Islet precursor cell (in vitro differentiated cells): ENCODE data around the gene ELAVL3.

Experiments used
- DNase-seq: peaks from one replicate; pipeline ENCODE4 v3.0.0-alpha.2; 2018

The ELAVL3 gene

DNA sequence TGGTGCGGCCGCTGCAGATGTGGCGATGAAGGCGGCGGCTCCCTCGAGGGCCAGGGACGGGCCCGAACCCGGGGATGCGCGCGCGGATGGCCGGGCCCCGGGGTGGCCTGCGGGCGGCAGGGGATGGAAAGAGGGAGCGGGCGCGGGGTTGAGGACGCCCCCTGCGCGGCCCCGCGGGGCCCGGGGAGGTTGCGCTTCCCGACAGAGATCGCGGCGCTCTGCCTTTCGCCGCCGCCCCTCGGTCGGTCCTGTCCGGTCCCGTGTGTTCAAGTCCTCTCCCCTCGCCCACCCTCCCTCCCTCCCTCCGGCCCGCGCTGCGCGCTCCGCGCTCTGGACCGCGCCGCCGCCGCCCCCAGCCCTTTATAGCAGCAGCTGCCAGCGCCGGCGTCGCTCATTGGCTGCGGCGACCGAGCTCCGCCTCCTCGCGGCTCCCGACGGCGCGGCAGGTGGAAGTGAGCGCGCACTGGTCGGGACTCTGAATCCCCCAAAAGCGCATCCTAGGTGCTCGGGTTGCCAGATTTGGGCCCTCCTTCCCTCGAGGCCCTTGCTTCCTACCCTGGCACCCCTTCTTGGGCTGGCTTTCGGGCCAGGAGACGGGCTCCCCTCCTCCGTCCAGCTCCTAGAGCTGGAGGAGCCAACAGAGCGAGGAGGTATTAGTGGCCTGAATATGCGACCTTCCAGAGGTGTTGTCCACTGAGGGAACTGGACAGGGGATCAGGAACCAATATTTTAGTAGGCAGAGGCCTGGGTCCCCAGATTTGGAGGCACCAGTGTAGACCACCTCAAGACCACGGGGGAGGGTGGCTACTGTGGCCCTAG lies at the start of gene ELAVL3:
TSS of gene ELAVL3 (minus strand) at position 332 of the 819 bp plus-strand sequence. CDS start 438 bp downstream, outside the sequence.
- no peak for DNase-seq

- peak; percentile 93 for DNase-seq
Observed at GRCh38 chr19:11530432-11530831, 49.6 kb upstream of the ELAVL3 start.

DNA sequence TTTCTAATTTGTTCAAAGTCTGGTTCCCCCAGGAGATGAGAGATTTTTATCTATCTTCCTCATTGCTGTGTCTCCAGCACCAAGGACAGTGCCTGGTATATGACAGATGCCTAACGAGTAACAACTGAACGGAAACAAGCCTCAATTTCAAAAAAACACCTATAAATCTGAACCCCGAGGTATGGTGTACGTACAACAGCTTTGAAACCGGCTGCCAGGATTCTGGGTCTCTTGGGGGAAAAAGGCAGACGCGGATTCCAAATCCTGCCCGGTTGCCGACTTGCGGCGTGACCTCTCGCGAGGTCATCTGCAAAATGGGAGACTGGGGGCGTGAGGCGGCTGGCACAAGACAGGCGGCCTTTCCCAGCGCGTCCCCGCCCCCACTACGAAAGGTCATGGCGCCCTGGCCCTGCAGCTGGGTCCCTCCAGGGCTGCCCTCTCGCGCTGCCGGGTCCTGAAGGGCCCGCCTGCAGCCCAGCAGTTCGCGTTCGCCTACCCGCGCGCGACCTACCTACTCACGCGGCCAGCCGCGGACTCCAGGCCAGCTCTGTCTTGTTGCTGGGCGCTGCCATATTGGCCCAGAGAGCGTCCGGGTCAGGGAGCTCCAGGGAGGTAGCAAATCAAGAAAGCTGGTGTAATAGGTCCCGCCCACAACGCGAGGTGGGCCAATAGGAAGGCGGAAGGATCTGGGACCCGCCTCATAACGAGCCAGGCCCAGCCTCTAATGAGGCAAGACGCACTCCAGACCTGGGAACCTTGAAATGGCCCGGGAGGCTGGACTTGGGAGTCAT lies 47.9 kb upstream of the ELAVL3 start, which contains the start of gene ECSIT:
TSS of gene ECSIT (minus strand) at position 584 of the 791 bp plus-strand sequence. CDS start 9,964 bp downstream, outside the sequence.
- DNase-seq = peak; percentile 100

DNA sequence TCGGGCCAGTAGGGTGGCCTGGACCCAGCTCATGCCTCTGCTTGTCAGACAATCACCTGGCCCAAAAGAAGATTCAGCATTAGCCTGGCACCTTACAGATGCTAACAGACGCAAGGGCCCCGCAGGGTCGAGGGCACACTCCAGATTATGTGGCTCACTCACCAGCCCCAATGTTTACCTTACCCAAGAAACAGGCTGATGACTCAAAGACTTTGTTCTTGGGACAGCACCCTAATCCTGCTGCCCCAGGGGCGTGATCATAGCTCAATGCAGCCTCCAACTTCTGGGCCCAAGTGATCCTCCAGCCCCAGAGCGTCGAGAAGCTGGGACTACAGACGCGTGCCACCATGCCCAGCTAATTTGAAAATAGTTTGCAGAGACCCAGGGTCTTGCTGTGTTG lies 38.3 kb upstream of the ELAVL3 start:
- no peak for DNase-seq

DNA sequence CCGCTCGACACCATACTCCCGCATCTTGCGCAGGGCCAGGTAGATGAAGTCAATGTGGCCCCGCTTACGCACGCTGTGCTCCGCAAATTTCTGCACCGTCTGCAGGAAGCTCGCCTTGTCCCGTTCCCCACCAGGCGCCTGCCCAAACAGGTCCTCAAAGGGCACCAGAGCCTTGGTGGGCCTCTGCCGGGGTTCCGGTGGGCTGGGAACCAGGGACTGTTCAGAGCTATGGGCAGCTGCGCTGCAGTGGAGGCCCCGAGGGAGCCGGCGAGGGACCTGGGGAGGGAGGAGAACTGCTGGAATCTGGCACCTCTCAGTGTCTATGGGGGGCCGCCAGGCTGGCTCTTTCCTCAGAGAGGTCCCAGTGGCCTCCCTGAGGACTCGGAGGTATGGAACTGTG lies 33.1 kb upstream of the ELAVL3 start:
- DNase-seq = no peak

DNA sequence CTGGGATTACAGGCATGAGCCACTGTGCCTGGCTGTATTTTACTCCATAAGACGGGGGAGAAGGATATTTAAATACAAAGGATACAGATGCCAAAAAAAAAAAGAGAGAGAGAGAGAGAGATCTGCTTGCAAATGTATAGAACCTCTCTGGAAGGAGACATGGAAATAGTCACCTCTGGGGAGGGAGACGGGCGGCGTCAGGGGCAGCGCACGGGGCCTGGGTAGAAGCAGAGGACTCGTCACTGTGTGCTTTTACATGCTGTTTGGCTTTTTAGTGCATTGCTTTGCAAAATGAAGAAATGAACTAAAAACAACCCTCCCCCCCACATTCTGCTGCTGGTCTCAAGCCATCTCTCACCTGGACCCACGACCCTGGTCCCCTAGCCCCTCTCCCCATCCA lies 29.6 kb upstream of the ELAVL3 start:
- DNase-seq = no peak

DNA sequence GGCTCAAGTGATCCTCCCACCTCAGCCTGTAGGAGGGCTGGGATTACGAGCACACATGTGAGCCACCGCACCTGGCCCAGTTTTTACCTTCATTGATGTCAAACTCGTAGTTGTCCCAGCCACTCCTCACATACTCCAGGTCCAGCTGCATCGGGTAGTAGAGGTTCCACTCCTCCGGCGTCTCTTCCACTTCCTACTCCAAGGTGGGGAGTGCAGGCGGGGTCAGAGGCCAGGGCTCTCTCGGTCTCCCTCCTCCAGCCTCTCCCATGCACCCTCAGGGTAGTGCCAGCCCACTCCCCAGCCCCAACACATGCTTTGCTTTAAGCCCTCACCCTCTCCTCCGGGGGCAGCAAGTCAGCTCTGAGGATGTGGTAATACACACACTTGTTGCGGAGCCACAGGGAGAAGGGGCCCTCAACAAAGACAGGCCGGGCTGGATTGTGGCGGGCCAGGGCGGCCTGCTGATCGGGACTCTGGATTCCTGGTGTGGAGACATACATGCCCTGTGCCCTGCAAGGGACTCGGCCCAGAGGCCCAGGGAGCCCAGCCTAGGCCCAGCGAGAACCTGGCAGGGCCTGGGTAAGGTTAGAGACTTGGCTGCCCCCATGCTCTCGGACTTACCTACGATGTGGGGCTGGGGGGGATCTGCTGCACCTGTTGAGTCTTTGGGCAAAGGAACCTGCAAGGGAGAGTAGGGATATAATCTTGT lies 26.7 kb upstream of the ELAVL3 start:
- no peak for DNase-seq

DNA sequence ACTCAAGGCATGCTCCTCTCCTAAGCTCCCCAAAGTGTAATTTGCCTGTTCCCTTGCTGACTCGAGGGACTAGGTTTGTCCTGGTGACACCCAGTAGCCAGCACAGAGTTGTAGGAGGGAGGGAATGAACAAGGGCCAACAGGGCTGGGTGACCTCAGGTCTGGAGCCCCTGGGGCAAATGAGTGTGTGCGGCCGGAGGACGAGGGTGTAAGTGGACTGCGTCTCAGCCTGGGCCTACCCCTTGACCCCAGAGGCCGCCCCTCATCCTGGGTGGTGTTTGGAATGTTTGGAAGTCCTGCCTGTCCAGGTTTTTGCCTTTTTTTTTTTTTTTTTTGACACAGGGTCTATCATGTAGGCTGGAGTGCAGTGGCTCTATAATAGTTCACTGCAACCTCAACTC lies 26.1 kb upstream of the ELAVL3 start:
- peak; percentile 66 for DNase-seq

- DNase-seq = no peak
Observed at GRCh38 chr19:11506101-11506555, 25.3 kb upstream of the ELAVL3 start.

DNA sequence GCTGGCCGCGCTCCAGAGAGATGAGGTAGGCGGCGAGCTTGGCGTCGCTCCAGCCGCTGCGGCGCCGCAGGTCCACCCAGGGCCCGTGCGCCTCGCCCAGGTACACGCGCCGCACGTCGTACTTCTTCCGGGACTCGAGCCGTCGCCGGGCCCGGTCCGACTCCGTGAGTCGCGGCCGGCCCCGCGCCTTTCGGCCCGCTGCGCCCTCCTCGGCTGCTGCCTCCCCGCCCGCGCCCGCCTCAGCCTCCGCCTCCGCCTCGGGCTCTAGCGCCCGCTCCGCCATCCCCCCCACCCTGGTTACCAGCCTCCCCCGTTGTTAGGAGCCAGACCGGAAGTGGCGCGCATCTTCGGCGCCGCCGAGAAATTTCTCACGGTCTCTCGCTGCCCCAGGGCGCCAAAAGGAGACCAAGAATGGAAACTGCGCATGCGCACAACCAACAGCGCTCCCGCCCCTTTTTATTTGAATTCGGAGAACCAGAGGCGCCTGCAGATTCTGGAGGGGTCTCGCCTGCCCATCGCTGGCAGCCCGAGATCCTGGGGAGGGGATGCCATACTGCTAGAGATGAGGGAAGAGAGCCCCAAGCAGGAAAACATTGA lies 24.8 kb upstream of the ELAVL3 start, which contains the start of gene ZNF653:
TSS of gene ZNF653 (minus strand) at position 336 of the 597 bp plus-strand sequence. CDS start at position 283, 53 bp downstream.
- DNase-seq = peak; percentile 94

DNA sequence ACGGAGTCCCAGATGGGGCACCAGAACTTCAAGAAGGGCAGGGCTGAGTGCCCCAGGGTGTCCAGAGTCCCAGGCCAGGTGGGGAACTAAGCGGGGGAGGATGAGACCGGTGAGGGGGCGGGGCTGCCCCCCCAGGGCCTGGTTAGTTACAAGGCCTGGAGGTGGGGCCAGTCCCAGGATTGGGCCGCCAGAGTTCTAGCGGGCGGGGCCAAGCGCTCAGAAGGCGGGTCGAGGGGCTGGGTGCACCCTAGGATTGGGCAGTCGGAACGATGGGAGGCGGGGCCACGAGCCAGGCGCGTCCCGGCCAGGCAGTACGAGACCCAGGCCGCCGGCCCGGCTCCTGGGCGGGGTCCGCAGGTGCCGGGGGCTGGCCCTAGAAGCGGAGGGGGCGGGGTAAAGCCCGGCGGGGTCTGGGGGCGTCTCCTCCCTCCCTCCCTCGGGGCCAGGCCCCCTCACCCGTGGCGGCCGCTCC lies 24.2 kb upstream of the ELAVL3 start:
- DNase-seq = peak; percentile 99

DNA sequence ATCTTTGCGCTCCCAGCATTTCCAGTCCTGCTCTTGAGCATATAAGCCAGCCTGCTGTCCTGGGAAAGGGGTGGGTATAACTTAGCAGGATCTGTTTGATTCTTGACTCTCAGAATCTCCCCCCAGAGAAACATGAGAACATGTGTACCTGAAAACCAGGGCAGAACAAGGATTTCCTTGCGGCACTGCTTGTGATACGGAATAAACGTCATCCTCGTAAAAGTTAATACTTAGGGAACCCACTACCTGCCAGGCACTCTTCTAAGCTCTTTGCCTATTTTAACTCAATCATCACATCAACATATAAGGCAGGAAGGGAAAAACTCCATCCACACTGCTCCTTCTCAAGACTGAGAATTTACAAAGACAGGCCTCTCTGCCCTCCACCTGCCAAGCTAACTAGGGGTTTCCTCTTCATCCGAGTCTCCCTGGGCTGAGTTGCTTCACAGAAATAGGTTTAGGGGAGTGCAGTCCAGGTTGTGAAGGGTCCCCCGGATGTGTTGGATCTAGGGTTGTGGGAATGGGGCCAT lies 23.7 kb upstream of the ELAVL3 start:
- no peak for DNase-seq

DNA sequence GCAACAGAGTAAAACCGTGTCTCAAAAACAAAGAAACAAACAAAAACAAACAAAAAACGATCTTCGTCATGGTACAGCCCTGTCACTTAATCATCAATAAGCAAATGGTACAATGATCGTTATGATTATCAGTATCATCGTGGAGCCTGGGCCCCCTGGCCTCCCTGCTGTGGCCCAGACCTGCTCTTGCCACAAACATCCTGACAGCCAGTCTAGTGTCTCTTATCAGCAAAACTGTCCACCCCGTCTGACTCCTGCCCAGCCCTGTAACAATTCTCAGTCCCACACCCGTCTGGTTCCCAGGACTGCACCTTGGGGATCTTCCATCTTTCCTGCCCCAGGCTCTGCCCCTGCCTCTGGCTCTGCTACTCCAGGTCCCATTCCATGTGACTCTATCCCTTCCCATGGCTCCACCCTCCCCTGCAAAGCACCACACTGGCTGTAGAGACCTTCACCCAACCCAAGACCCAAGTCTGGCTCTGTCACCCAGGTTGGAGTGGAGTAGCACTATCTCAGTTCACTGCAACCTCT lies 19.1 kb upstream of the ELAVL3 start:
- DNase-seq = peak; percentile 82

GRCh38 chr19:11499220-11499726 lies 18.4 kb upstream of the ELAVL3 start:
- DNase-seq = no peak

- peak; percentile 94 for DNase-seq
Observed at GRCh38 chr19:11496391-11497163, 15.7 kb upstream of the ELAVL3 start.

- no peak for DNase-seq
Observed at GRCh38 chr19:11495885-11496284, 15.0 kb upstream of the ELAVL3 start.

- DNase-seq = no peak
Observed at GRCh38 chr19:11495481-11495880, 14.6 kb upstream of the ELAVL3 start.

DNA sequence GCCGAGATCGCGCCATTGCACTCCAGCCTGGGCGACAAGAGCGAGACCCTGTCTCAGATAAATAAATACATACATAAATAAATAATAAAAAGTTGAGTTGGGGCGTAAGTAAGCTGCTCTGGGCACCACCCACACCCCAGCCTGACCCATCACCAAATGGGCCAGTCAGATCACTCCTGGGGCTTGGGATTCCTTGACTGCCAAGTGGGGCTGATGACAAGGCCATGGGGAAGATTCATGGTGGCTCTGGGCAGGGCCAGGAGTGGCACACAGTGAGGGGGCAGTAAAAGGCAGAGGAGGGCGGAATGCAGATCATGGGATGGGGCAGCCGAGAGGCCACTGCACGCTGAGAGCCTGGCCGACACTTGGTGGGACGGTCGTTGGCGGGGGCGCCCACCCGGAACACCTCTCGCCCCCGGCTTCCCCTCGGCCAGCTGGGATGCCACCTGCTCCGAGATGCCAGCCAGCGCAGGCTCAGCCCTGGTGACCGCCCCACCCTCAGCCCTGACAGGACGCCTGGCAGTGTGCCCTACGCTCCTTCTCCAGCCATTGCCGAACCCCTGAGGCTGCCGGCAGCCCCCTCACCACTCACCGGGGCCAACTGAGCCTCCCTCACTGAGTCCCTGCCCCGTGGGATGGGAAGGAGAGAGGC lies 13.9 kb upstream of the ELAVL3 start:
- DNase-seq = no peak

DNA sequence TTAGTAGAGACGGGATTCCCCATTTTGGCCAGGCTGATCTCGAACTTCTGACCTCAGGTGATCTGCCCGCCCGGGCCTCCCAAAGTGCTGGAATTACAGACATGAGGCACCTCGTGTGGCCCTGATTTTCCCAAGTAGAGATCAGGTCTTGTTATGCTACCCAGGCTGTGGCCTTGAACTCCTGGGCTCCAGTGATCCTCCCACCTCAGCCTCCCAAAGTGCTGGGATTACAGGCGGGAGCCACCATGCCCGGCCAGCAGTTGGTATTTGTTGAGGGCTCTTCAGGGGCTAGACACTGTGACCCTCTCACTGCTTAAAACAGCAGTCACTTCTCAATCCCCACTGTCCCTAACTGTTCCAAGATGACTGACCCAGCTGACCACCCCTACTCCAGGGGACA lies 8.5 kb upstream of the ELAVL3 start:
- DNase-seq = no peak
